ENCODE measurements around the gene TRIO. TPM values are rescaled to one million over a fixed set of nuclear protein-coding genes. Genes with fewer than 3 reads are reported as not detected.

Gene TRIO
- total and polyA plus RNA-seq, 10 of the 15 experiments (the other 5 are each of a cell fraction or from before 2014, with no cell fraction given) = 5.1 to 96.4 (median 44.6) TPM

- no peak for TF ChIP-seq SPI1 (IDR thresholded peaks at IDR 0.05; ENCODE audit: borderline replicate concordance, insufficient read depth, low read depth, low read length)
Observed at GRCh38 chr5:14120176-14120575, 23.0 kb upstream of the TRIO start (continued).

- 0% methylated on average over 1 of the region's 1 CpG for WGBS (ENCODE audit: insufficient coverage, insufficient replicate concordance, low lambda C conversion rate, missing lambda C conversion rate)
- ATAC-seq (no peak), FAIRE-seq (no peak), DNase-seq (ENCODE audit: low read depth, low spot score) (no peak)
- intact Hi-C loops (cut with micrococcal nuclease; ENCODE audit: unreplicated experiment) (no loop called here), in situ Hi-C loops (cut with MboI) (no loop called here)
- Histone ChIP-seq H4K20me1 (ENCODE audit: control insufficient read depth, insufficient read depth) (no peaks in the 10 kb centered on the region), H3K79me2 (ENCODE audit: control insufficient read depth, insufficient read depth, low read length) (no peaks in the 10 kb centered on the region), H3K27me3 (replicated peaks in 1 of 2; ENCODE audit: control insufficient read depth in 2 of 2, insufficient read depth in 2 of 2, low read length in 1 of 2) (no peaks in the 10 kb centered on the region), H2AFZ (ENCODE audit: control insufficient read depth, low read depth, low read length) (no peak overlapping the region), H3K9ac (ENCODE audit: control insufficient read depth, insufficient read depth, low read length) (no peak overlapping the region), H3K4me3 (no peak overlapping the region), H3K4me1 (ENCODE audit: control insufficient read depth, insufficient read depth, low read length) (no peaks in the 10 kb centered on the region), H3K4me2 (ENCODE audit: control insufficient read depth, insufficient read depth) (no peak overlapping the region), H3K9me3 (replicated peaks; ENCODE audit: control insufficient read depth, insufficient read depth, low read length) (no peaks in the 10 kb centered on the region), H3K36me3 (ENCODE audit: control insufficient read depth in 2 of 2, insufficient read depth in 2 of 2, low read length in 1 of 2) (no peaks in the 10 kb centered on the region), H3K27ac (ENCODE audit: control insufficient read depth, insufficient read depth) (no peak overlapping the region)
- ChIA-PET RAD21 (ENCODE audit: unreplicated experiment) (interaction anchor here (0.6 to 2.1 kb wide), 2 partner anchors 13 to 89 kb away, joined by 3 to 11 read pairs; no protein-coding TSS in a partner anchor), CTCF (interaction anchor here (4.2 kb wide), 1 partner anchor 12 kb away, joined by 25 read pairs; no protein-coding TSS in a partner anchor), POLR2A (interaction anchor here (0.8 to 1.1 kb wide), 2 partner anchors 19 to 52 kb away, joined by 3 to 4 read pairs; no protein-coding TSS in a partner anchor), SMC1A (ENCODE audit: uncharacterized antibody, unreplicated experiment) (interaction anchor here (1.1 to 2.7 kb wide), 3 partner anchors 8 to 18 kb away, joined by 3 to 10 read pairs (median 9); no protein-coding TSS in a partner anchor)
- BruUV-seq (replicated peaks) = no TSS peak
- no peak for TF ChIP-seq ELK1 (IDR thresholded peaks at IDR 0.05; ENCODE audit: low read depth, low read length)
- TF ChIP-seq POLR2AphosphoS5 (IDR thresholded peaks at IDR 0.05; ENCODE audit: low read length) = no peak
- TF ChIP-seq NFXL1 (IDR thresholded peaks at IDR 0.05; ENCODE audit: borderline replicate concordance) = no peak
- no peak for TF ChIP-seq MEF2B (IDR thresholded peaks at IDR 0.05; ENCODE audit: partially characterized antibody, poor library complexity, severe bottlenecking)
- no peak for TF ChIP-seq STAT3 (IDR thresholded peaks at IDR 0.05; ENCODE audit: low read depth, low read length)
- TF ChIP-seq TAF1 (IDR thresholded peaks at IDR 0.05; ENCODE audit: borderline replicate concordance, low read depth, low read length) = no peak
- TF ChIP-seq MYC (IDR thresholded peaks at IDR 0.05; ENCODE audit: insufficient read depth, insufficient read length, insufficient replicate concordance, low read length, severe bottlenecking) = no peak
- no peak for TF ChIP-seq ASH2L (IDR thresholded peaks at IDR 0.05; ENCODE audit: borderline replicate concordance, low read depth)
- no peak for TF ChIP-seq ATF3 (IDR thresholded peaks at IDR 0.05; ENCODE audit: borderline replicate concordance, extremely low read depth, low read depth, low read length)
- TF ChIP-seq ZZZ3 (IDR thresholded peaks at IDR 0.05; ENCODE audit: control insufficient read depth, insufficient read length, low read depth) = no peak
- no peak for TF ChIP-seq HDAC6 (IDR thresholded peaks at IDR 0.05; ENCODE audit: unreplicated experiment)
- no peak for TF ChIP-seq EED (IDR thresholded peaks at IDR 0.05; ENCODE audit: low read depth)
- no peak for TF ChIP-seq SIN3A (IDR thresholded peaks at IDR 0.05; ENCODE audit: low read depth, low read length)
- TF ChIP-seq ZBED1 (IDR thresholded peaks at IDR 0.05; ENCODE audit: borderline replicate concordance) = no peak
- no peak for TF ChIP-seq BCLAF1 (IDR thresholded peaks at IDR 0.05)
- no peak for TF ChIP-seq BHLHE40 (IDR thresholded peaks at IDR 0.05; ENCODE audit: borderline replicate concordance in 1 of 2, low read depth in 2 of 2, low read length in 1 of 2)
Observed at GRCh38 chr5:14121552-14121951, 21.6 kb upstream of the TRIO start.
